ENCODE measurements around the gene GIGYF1.
A peak's percentile ranks its signal among the peaks of the same experiment; 100 is the strongest.
"Not testable (repeated sequence)": the region's sequence is repeated elsewhere in the genome, so short reads cannot be mapped to it uniquely, and the experiment has no call there.

The GIGYF1 gene

GRCh38 chr7:100694098-100694745, at the start of gene GIGYF1:
Gene GIGYF1, minus strand, starts transcription at chr7:100694250. Its CDS starts 6,012 bp downstream, at chr7:100688238.
- peak; percentile 47 for DNase-seq

- no peak for DNase-seq
These were observed 45.9 kb upstream of the GIGYF1 start for GRCh38 chr7:100739934-100740333.

GRCh38 chr7:100736671-100737070, 42.6 kb upstream of the GIGYF1 start:
- DNase-seq, result no peak

GRCh38 chr7:100735730-100736129, 41.7 kb upstream of the GIGYF1 start:
- DNase-seq, result no peak

GRCh38 chr7:100731937-100732636, 38.0 kb upstream of the GIGYF1 start:
- no peak for DNase-seq

GRCh38 chr7:100730136-100730800, 36.2 kb upstream of the GIGYF1 start:
- DNase-seq, result no peak

GRCh38 chr7:100728196-100728595, 34.1 kb upstream of the GIGYF1 start:
- DNase-seq, result no peak

- DNase-seq, result no peak
These were observed 33.1 kb upstream of the GIGYF1 start for GRCh38 chr7:100726996-100727761.

GRCh38 chr7:100724364-100724763, 30.3 kb upstream of the GIGYF1 start:
- not testable (repeated sequence) for DNase-seq

GRCh38 chr7:100723732-100724275, 29.8 kb upstream of the GIGYF1 start:
- no peak for DNase-seq

- no peak for DNase-seq
These were observed 28.6 kb upstream of the GIGYF1 start for GRCh38 chr7:100722480-100723212.

- DNase-seq, result no peak
These were observed 27.4 kb upstream of the GIGYF1 start for GRCh38 chr7:100721505-100721812.

GRCh38 chr7:100720671-100721504, 26.8 kb upstream of the GIGYF1 start:
- DNase-seq, result no peak

- DNase-seq, result no peak
These were observed 26.2 kb upstream of the GIGYF1 start, which contains the start of gene EPO for GRCh38 chr7:100720279-100720670. Gene EPO, plus strand, starts transcription at chr7:100720468. Its CDS starts 513 bp downstream, at chr7:100720981.

- DNase-seq, result no peak
These were observed 25.7 kb upstream of the GIGYF1 start for GRCh38 chr7:100719523-100720278.

- not testable (repeated sequence) for DNase-seq
These were observed 23.0 kb upstream of the GIGYF1 start for GRCh38 chr7:100717073-100717472.

- DNase-seq, result no peak
These were observed 20.7 kb upstream of the GIGYF1 start for GRCh38 chr7:100714725-100715124.

- no peak for DNase-seq
These were observed 17.3 kb upstream of the GIGYF1 start for GRCh38 chr7:100711369-100711768.

GRCh38 chr7:100710452-100710851, 16.4 kb upstream of the GIGYF1 start:
- no peak for DNase-seq

GRCh38 chr7:100708395-100708794, 14.3 kb upstream of the GIGYF1 start:
- no peak for DNase-seq

Measured in NCI-H748 treated with DMSO at 0.1 percent for 48 hours (cell line).